Measurements from ENCODE around the gene SELENON. TPM values are rescaled to one million over a fixed set of nuclear protein-coding genes. Genes with fewer than 3 reads are reported as not detected.
A peak's percentile ranks its signal among the peaks of the same experiment; 100 is the strongest.

SELENON gene
- total RNA-seq, 2 experiments from 2014 or later: 9.9 to 28.3 TPM

GRCh38 chr1:25773441-25774125 lies 26.4 kb upstream of the SELENON start:
- H3K9me2 ChIP-seq (ENCODE audit: insufficient read depth, low read length): no peaks in the 10 kb centered on the region
- H3K4me2 ChIP-seq (ENCODE audit: low read length): peak overlapping the region; percentile 62
- ChIA-PET CTCF (ENCODE audit: unreplicated experiment) (no interaction called here), POLR2A (interaction anchor here (1.1 kb wide), 1 partner anchor 14 kb away, joined by 5 read pairs; no protein-coding TSS in a partner anchor)
- intact Hi-C loops (cut with micrococcal nuclease; ENCODE audit: unreplicated experiment): no loop called here
- H2AFZ ChIP-seq (ENCODE audit: low read length): no peak overlapping the region
- no peak overlapping the region for H3K4me3 ChIP-seq (ENCODE audit: low read depth, low read length, poor library complexity, severe bottlenecking)
- no peaks in the 10 kb centered on the region for H3K9me3 ChIP-seq (ENCODE audit: low read length)
- H3K27ac ChIP-seq (ENCODE audit: low read depth, low read length, poor library complexity, severe bottlenecking): peak overlapping the region; percentile 67
- TF ChIP-seq CTCF (conservative IDR thresholded peaks at IDR 0.05; ENCODE audit: low read length): no peak
- TF ChIP-seq EZH2phosphoT487 (IDR thresholded peaks at IDR 0.05; ENCODE audit: borderline replicate concordance, low read depth, low read length): no peak
- H3K79me2 ChIP-seq (ENCODE audit: insufficient read depth, low read depth, low read length): no peaks in the 10 kb centered on the region
- no peak for DNase-seq (ENCODE audit: low spot score)
- no peaks in the 10 kb centered on the region for H4K20me1 ChIP-seq (ENCODE audit: insufficient read depth, low read length)
- no peaks in the 10 kb centered on the region for H3K36me3 ChIP-seq (ENCODE audit: insufficient read depth, low read length)
- peaks cover 49% of the 10 kb centered on the region for H3K4me1 ChIP-seq (ENCODE audit: insufficient read depth, low read length, poor library complexity, severe bottlenecking)
- no TSS peak for BruUV-seq (replicated peaks)

- no TSS peak for BruUV-seq (replicated peaks)
- Histone ChIP-seq H3K4me1 (ENCODE audit: insufficient read depth, low read length, poor library complexity, severe bottlenecking) (peaks cover 54% of the 10 kb centered on the region), H3K9me3 (ENCODE audit: low read length) (no peaks in the 10 kb centered on the region), H3K4me3 (ENCODE audit: low read depth, low read length, poor library complexity, severe bottlenecking) (peak overlapping the region; percentile 14), H3K36me3 (ENCODE audit: insufficient read depth, low read length) (no peaks in the 10 kb centered on the region), H3K27ac (ENCODE audit: low read depth, low read length, poor library complexity, severe bottlenecking) (peak overlapping the region; percentile 67), H4K20me1 (ENCODE audit: insufficient read depth, low read length) (no peaks in the 10 kb centered on the region), H3K9me2 (ENCODE audit: insufficient read depth, low read length) (no peaks in the 10 kb centered on the region), H3K4me2 (ENCODE audit: low read length) (peak overlapping the region; percentile 62), H3K79me2 (ENCODE audit: insufficient read depth, low read depth, low read length) (no peaks in the 10 kb centered on the region), H2AFZ (ENCODE audit: low read length) (peak overlapping the region; percentile 41; the same call in 1 of the 2 replicates)
- no peak for TF ChIP-seq EZH2phosphoT487 (IDR thresholded peaks at IDR 0.05; ENCODE audit: borderline replicate concordance, low read depth, low read length)
- no peak for TF ChIP-seq CTCF (conservative IDR thresholded peaks at IDR 0.05; ENCODE audit: low read length)
- CTCF ChIA-PET (ENCODE audit: unreplicated experiment): no interaction called here
- intact Hi-C loops (cut with micrococcal nuclease; ENCODE audit: unreplicated experiment): no loop called here
- POLR2A ChIA-PET: interaction anchor here (0.6 to 1.5 kb wide), 5 partner anchors 14 to 1259 kb away, joined by 3 to 5 read pairs (median 4); no protein-coding TSS in a partner anchor
- no peak for DNase-seq (ENCODE audit: low spot score)
These were observed 25.7 kb upstream of the SELENON start for GRCh38 chr1:25774206-25774803.
